Gastrocnemius medialis (tissue), 4 donors: ENCODE data around the gene DCDC1.

Source experiments
- POLR2A ChIP-seq, 2 donors: fragments of 450-650 bp; IDR thresholded peaks; one replicate each; pipeline ENCODE4 v1.6.1; 2017; ENCODE audit warnings: antibody characterized with exemption in 2 of 2, mild to moderate bottlenecking in 2 of 2, moderate library complexity in 2 of 2
- TF ChIP-seq, protein P1 (sequence below), 5 experiments: fragments of 450-650 bp in 3 of 5; fragments of 200-600 bp in 2 of 5; sonication (generic) in 2 of 5; IDR thresholded peaks in 4 of 5; conservative IDR thresholded peaks in 1 of 5; 1 replicate in 4 of 5; 2 replicates in 1 of 5; pipeline ENCODE4 v1.5.1; 2016 to 2019; ENCODE audit warnings: antibody characterized with exemption in 5 of 5, mild to moderate bottlenecking in 3 of 5, moderate library complexity in 3 of 5

DNA sequence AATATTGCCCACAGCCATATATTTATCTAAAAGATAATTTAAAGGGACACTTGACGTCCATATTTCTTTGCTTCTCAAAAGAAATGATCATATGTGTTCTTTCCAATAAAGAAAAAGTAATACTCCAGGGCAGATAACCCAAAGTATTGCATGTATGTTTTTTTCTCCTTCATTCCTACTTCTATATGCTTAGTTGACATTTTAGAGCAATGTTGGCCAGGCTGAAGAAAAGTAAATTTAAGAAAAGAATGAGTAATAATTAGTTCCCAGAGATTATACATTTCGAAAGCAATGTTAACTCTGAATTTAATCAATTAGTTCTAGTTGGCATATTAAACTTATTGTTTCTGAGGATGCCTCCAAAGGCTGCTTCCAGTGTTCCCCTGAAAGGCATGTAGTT, 48.3 kb upstream of the DCDC1 start:
- TF ChIP-seq, protein P1, sequence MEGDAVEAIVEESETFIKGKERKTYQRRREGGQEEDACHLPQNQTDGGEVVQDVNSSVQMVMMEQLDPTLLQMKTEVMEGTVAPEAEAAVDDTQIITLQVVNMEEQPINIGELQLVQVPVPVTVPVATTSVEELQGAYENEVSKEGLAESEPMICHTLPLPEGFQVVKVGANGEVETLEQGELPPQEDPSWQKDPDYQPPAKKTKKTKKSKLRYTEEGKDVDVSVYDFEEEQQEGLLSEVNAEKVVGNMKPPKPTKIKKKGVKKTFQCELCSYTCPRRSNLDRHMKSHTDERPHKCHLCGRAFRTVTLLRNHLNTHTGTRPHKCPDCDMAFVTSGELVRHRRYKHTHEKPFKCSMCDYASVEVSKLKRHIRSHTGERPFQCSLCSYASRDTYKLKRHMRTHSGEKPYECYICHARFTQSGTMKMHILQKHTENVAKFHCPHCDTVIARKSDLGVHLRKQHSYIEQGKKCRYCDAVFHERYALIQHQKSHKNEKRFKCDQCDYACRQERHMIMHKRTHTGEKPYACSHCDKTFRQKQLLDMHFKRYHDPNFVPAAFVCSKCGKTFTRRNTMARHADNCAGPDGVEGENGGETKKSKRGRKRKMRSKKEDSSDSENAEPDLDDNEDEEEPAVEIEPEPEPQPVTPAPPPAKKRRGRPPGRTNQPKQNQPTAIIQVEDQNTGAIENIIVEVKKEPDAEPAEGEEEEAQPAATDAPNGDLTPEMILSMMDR (IDR thresholded peaks at IDR 0.05 in 4 of 5, conservative IDR thresholded peaks at IDR 0.05 in 1 of 5): no peak
- TF ChIP-seq POLR2A (IDR thresholded peaks at IDR 0.05): no peak
